ENCODE data around the gene USP34.
"Not testable (repeated sequence)": the region's sequence is repeated elsewhere in the genome, so short reads cannot be mapped to it uniquely, and the experiment has no call there.

Gene USP34

GRCh38 chr2:61470122-61470951 lies 550 bp downstream of the USP34 start:
- H3K4me3 Mint-ChIP-seq = peak overlapping the region; percentile 91
- DNase-seq (ENCODE audit: low spot score) = peak; percentile 63
- H3K9me3 Mint-ChIP-seq = no peaks in the 10 kb centered on the region
- peaks cover 21% of the 10 kb centered on the region for H3K36me3 Mint-ChIP-seq (ENCODE audit: low read depth)
- no peaks in the 10 kb centered on the region for H3K27me3 Mint-ChIP-seq (ENCODE audit: low read depth)
- H3K4me1 Mint-ChIP-seq (ENCODE audit: low read depth) = peaks cover 23% of the 10 kb centered on the region
- H3K27ac Mint-ChIP-seq = peak overlapping the region; percentile 96

GRCh38 chr2:61469424-61470121 lies 1.3 kb downstream of the USP34 start:
- H3K9me3 Mint-ChIP-seq = no peaks in the 10 kb centered on the region
- peaks cover 21% of the 10 kb centered on the region for H3K36me3 Mint-ChIP-seq (ENCODE audit: low read depth)
- DNase-seq (ENCODE audit: low spot score) = no peak
- H3K4me1 Mint-ChIP-seq (ENCODE audit: low read depth) = peaks cover 26% of the 10 kb centered on the region
- H3K4me3 Mint-ChIP-seq = peak overlapping the region; percentile 91
- H3K27me3 Mint-ChIP-seq (ENCODE audit: low read depth) = no peaks in the 10 kb centered on the region
- peak overlapping the region; percentile 96 for H3K27ac Mint-ChIP-seq

DNA sequence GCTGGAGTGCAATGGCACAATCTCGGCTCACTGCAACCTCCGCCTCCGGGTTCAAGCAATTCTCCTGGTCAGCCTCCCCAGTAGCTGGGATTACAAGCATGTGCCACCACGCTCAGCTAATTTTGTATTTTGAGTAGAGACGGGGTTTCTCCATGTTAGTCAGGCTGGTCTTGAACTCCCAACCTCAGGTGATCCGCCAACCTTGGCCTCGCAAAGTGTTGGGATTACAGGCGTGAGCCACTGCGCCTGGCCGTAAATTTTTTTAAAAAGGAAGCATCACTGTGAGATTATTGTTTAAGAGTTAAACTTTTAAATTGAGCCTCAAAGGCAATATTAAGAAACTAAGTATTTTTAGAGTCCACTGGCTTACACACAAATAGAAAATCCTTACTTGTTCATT lies 2.7 kb downstream of the USP34 start:
- Mint-ChIP-seq H3K36me3 (ENCODE audit: low read depth) (peaks cover 21% of the 10 kb centered on the region), H3K4me1 (ENCODE audit: low read depth) (peaks cover 34% of the 10 kb centered on the region)
- H3K27ac Mint-ChIP-seq; DNase-seq (ENCODE audit: low spot score); H3K27me3 Mint-ChIP-seq (ENCODE audit: low read depth); H3K9me3 Mint-ChIP-seq; H3K4me3 Mint-ChIP-seq: not testable (repeated sequence)

- no peak for DNase-seq (ENCODE audit: low spot score)
- no peaks in the 10 kb centered on the region for H3K9me3 Mint-ChIP-seq
- no peaks in the 10 kb centered on the region for H3K27me3 Mint-ChIP-seq (ENCODE audit: low read depth)
- peaks cover 12% of the 10 kb centered on the region for H3K36me3 Mint-ChIP-seq (ENCODE audit: low read depth)
- no peak overlapping the region for H3K27ac Mint-ChIP-seq
- no peak overlapping the region for H3K4me3 Mint-ChIP-seq
- peaks cover 31% of the 10 kb centered on the region for H3K4me1 Mint-ChIP-seq (ENCODE audit: low read depth)
Measured at GRCh38 chr2:61465045-61465444, 5.8 kb downstream of the USP34 start.

GRCh38 chr2:61463769-61464475 lies 7.0 kb downstream of the USP34 start:
- H3K27ac Mint-ChIP-seq = no peak overlapping the region
- no peak overlapping the region for H3K4me3 Mint-ChIP-seq
- no peak for DNase-seq (ENCODE audit: low spot score)
- peaks cover 9% of the 10 kb centered on the region for H3K36me3 Mint-ChIP-seq (ENCODE audit: low read depth)
- no peaks in the 10 kb centered on the region for H3K9me3 Mint-ChIP-seq
- H3K4me1 Mint-ChIP-seq (ENCODE audit: low read depth) = peaks cover 28% of the 10 kb centered on the region
- no peaks in the 10 kb centered on the region for H3K27me3 Mint-ChIP-seq (ENCODE audit: low read depth)

DNA sequence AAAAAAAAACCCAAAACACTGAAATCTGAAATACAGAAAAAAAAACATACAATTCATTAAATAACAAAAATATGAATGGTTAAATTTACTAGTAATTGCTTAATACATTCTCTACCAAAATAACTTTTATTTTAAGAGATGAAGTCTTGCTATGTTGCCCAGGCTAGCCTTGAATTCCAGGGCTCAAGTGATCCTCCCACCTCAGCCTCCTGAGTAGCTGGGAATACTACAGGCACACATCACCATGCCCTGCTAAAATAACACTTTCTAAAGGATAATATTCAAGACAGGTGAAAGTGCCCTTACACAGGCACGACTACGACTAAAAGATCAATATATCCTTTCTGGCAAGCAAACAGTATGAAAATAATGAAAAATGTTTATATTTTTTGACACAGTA lies 9.5 kb downstream of the USP34 start:
- Mint-ChIP-seq H3K27me3 (ENCODE audit: low read depth) (no peaks in the 10 kb centered on the region), H3K4me1 (ENCODE audit: low read depth) (peaks cover 31% of the 10 kb centered on the region), H3K27ac (no peak overlapping the region), H3K9me3 (no peaks in the 10 kb centered on the region), H3K4me3 (no peak overlapping the region), H3K36me3 (ENCODE audit: low read depth) (peaks cover 6% of the 10 kb centered on the region)
- no peak for DNase-seq (ENCODE audit: low spot score)

GRCh38 chr2:61460163-61460562 lies 10.7 kb downstream of the USP34 start:
- no peak overlapping the region for H3K4me3 Mint-ChIP-seq
- H3K27me3 Mint-ChIP-seq (ENCODE audit: low read depth) = no peaks in the 10 kb centered on the region

DNA sequence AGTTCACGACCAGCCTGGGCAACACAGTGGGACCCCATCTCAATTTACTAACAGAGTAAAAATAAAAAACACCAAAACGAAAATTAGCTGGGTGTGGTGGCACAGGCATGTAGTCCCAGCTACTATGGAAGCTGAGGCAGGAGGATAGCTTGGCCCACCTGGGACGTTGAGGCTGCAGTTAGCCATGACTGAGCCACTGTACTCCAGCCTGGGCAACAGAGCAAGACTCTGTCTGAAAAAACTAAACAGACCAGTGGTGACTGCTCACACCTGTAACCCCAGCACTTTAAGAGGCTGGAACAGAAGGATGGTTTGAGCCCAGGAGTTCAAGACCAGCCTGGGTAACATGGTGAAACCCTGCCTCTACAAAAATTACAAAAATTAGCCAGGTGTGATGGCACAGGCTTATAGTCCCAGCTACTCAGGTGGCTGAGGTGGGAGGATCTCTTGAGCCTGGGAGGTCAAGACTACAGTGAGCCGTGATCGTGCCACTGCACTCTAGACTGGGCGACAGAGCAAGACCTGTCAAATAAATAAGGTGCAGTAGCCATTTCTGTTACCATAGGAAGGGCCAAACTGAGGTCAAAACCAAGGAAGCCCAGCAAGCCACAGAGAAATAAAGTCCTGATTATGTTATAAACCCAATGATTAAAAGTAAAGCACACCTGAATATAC lies 14.0 kb downstream of the USP34 start:
- Mint-ChIP-seq H3K27ac (no peak overlapping the region), H3K36me3 (ENCODE audit: low read depth) (peaks cover 12% of the 10 kb centered on the region), H3K4me3 (no peak overlapping the region), H3K9me3 (no peaks in the 10 kb centered on the region), H3K4me1 (ENCODE audit: low read depth) (peaks cover 31% of the 10 kb centered on the region), H3K27me3 (ENCODE audit: low read depth) (no peaks in the 10 kb centered on the region)
- DNase-seq (ENCODE audit: low spot score) = no peak

More at GRCh38 chr2:61460163-61460562, 10.7 kb downstream of the USP34 start:
- H3K27ac Mint-ChIP-seq = no peak overlapping the region
- no peak for DNase-seq (ENCODE audit: low spot score)
- peaks cover 9% of the 10 kb centered on the region for H3K36me3 Mint-ChIP-seq (ENCODE audit: low read depth)
- H3K9me3 Mint-ChIP-seq = no peaks in the 10 kb centered on the region
- peaks cover 35% of the 10 kb centered on the region for H3K4me1 Mint-ChIP-seq (ENCODE audit: low read depth)

DNA sequence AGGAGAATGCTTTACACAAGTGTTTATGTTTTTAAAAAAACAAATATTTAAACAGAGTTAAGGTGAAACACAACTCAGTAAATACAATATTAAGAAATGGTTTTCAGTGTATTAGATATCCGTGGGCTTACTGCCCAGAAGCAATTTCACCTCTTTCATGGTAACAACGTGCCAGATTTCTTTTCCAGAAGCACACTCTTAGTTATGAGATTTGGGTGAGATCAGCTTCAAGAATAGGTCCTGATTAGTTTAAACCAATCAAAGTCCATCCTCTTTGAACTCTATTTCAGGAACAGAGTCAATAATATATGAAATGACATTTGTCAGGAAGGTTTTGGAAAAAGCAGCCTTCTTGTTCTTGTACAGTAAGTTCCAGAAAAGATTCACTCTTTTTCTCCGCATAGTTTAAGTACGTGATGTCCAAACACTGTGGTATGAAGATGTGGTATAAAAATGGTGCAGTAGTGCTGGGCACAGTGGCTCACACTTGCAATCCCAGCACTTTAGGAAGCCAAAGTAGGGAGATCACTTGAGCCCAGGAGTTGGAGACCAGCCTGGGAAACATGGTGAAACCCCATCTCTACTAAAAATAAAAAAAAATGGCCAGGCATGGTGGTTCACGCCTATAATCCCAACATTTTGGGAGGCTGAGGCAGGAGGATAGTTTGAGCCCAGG lies 14.7 kb downstream of the USP34 start:
- no peak overlapping the region for H3K27ac Mint-ChIP-seq
- no peaks in the 10 kb centered on the region for H3K9me3 Mint-ChIP-seq
- peaks cover 28% of the 10 kb centered on the region for H3K4me1 Mint-ChIP-seq (ENCODE audit: low read depth)
- H3K36me3 Mint-ChIP-seq (ENCODE audit: low read depth) = peaks cover 16% of the 10 kb centered on the region
- no peaks in the 10 kb centered on the region for H3K27me3 Mint-ChIP-seq (ENCODE audit: low read depth)
- DNase-seq (ENCODE audit: low spot score) = no peak
- no peak overlapping the region for H3K4me3 Mint-ChIP-seq

DNA sequence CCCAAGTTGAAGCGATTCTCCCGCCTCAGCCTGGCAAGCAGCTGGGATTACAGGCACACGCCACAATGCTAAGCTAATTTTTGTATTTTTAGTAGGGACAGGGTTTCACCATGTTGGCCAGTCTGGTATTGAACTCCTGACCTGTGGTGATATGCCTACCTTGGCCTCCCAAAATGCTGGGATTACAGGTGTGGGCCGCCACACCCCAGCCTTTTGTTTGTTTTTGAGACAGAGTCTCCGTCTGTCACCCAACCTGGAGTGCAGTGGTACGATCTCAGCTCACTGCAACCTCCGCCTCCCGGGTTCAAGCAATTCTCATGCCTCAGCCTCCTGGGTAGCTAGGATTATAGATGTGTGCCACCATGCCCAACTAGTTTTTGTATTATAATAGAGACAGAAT lies 15.9 kb downstream of the USP34 start:
- not testable (repeated sequence) for H3K27me3 Mint-ChIP-seq (ENCODE audit: low read depth); H3K27ac Mint-ChIP-seq; H3K9me3 Mint-ChIP-seq; DNase-seq (ENCODE audit: low spot score); H3K4me3 Mint-ChIP-seq
- H3K36me3 Mint-ChIP-seq (ENCODE audit: low read depth) = peaks cover 23% of the 10 kb centered on the region
- peaks cover 25% of the 10 kb centered on the region for H3K4me1 Mint-ChIP-seq (ENCODE audit: low read depth)

DNA sequence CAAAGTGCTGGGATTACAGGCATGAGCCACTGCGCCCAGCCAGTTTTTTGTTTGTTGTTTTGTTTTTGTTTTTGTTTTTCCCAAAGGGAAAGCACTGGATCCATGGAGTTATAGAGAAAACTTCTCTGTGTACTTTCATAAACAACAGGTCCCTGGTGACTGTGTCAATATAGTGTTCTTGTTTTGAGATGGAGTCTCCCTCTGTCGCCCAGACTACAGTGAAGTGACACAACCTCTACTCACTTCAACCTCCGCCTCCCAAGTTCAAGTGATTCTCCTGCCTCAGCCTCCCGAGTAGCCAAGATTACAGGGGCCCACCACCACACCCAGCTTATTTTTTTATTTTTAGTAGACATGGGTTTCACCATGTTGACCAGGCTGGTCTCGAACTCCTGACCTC lies 16.5 kb downstream of the USP34 start:
- Mint-ChIP-seq H3K4me3 (no peak overlapping the region), H3K27ac (no peak overlapping the region), H3K9me3 (peaks cover 8% of the 10 kb centered on the region), H3K4me1 (ENCODE audit: low read depth) (peaks cover 26% of the 10 kb centered on the region), H3K27me3 (ENCODE audit: low read depth) (no peaks in the 10 kb centered on the region), H3K36me3 (ENCODE audit: low read depth) (peaks cover 25% of the 10 kb centered on the region)
- no peak for DNase-seq (ENCODE audit: low spot score)

DNA sequence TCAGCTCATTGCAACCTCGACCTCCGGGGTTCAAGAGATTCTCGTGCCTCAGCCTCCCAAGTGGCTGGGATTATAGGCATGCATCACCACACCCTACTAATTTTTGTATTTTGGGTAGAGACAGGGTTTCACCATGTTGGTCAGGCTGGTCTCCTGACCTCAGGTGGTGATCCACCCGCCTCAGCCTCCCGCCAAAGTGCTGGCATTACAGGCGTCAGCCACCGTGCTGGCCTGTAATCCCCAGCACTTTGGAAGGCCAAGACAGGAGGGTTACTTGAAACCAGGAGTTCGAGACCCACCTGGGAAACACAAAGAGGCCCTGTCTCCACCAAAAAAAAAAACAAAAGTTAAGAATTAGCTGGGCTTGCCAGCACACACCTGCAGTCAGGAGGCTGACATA lies 18.5 kb downstream of the USP34 start:
- Mint-ChIP-seq H3K27me3 (ENCODE audit: low read depth) (no peaks in the 10 kb centered on the region), H3K4me1 (ENCODE audit: low read depth) (peaks cover 18% of the 10 kb centered on the region), H3K4me3 (no peak overlapping the region), H3K36me3 (ENCODE audit: low read depth) (peaks cover 35% of the 10 kb centered on the region), H3K27ac (no peak overlapping the region), H3K9me3 (peaks cover 11% of the 10 kb centered on the region)
- DNase-seq (ENCODE audit: low spot score) = no peak

DNA sequence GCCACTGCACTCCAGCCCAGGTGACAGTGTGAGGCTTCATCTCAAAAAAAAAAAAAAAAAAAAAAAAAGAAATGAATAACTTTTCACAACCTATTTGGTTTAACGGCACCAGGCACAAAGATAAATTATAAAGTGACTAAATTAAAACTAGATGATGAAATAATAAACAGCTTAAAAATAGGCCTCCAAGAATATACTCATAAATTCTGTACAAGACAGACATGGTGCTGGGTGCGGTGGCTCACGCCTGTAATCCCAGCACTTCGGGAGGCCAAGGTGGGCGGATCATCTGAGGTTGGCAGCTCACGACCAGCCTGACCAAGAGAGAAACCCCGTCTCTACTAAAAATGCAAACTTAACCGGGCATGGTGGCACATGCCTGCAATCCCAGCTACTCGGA lies 19.7 kb downstream of the USP34 start:
- DNase-seq (ENCODE audit: low spot score) = no peak
- H3K27me3 Mint-ChIP-seq (ENCODE audit: low read depth) = no peaks in the 10 kb centered on the region
- no peak overlapping the region for H3K4me3 Mint-ChIP-seq
- peaks cover 11% of the 10 kb centered on the region for H3K9me3 Mint-ChIP-seq
- H3K36me3 Mint-ChIP-seq (ENCODE audit: low read depth) = peaks cover 36% of the 10 kb centered on the region
- no peak overlapping the region for H3K27ac Mint-ChIP-seq
- peaks cover 14% of the 10 kb centered on the region for H3K4me1 Mint-ChIP-seq (ENCODE audit: low read depth)
